ENCODE results near the gene SLC35A4.

Gene SLC35A4

DNA sequence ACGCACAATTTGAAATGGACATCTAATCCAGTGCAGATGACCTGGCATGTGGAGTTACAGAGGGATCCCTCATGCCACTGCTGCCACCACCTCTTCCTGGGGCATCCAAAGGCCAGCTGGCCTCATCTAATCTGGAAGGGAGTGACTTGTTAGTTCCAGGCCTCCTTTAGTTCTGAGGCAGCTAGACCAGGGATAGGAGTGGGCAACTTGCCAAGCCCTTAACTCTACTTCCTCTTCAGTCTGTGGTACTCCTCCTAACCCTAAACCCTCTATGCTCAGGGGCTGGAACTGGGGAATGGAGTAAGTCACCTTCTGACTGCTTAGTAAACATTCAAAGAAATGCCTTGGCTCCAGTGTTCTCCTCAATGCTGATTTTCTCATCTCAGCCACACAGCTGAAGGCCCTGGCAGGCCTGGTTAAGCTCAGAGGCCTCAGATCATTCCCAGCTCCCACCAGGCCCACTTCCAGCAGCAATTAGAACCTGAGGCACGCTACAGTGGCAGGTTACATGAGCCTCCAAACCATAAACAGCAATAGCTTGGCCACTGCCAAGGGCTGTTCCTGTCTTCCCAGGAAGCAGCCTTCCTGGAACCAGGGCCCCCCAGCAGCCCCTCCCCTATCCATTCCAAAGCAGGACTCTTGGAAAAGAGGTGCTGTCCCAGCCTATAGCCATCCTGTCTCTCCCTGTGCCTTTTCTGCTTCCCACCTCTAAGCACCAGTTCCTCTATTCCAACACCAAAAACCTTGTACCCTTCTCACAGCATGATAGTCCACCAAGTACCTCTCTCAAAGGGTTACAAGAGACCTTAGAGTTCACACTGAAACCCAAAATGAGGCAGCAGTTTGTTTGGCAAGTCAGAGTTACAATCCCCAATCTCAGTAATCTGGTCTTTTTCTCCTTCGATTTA is 15.1 kb upstream of the SLC35A4 start:
- Histone ChIP-seq H3K9me3 (ENCODE audit: insufficient read depth, low read length) (no peaks in the 10 kb centered on the region), H3K36me3 (ENCODE audit: low read length) (0 out of 2 replicates have a peak, but pooled peaks cover 3% of the 10 kb centered on the region), H3K9ac (ENCODE audit: low read length) (no peak overlapping the region), H3K4me3 (ENCODE audit: insufficient read depth, low read length, poor library complexity, severe bottlenecking) (no peak overlapping the region), H3K27me3 (ENCODE audit: low read length) (no peaks in the 10 kb centered on the region), H3K27ac (ENCODE audit: low read depth, low read length) (no peak overlapping the region), H2AFZ (ENCODE audit: low read depth, low read length, severe bottlenecking) (no peak overlapping the region), H3K4me2 (ENCODE audit: low read depth, low read length, poor library complexity, severe bottlenecking) (no peak overlapping the region), H3K79me2 (ENCODE audit: insufficient read depth, low read length) (peaks cover 19% of the 10 kb centered on the region), H3K9me2 (replicated peaks; ENCODE audit: insufficient read depth, low read length) (no peaks in the 10 kb centered on the region), H3F3A (ENCODE audit: insufficient read depth) (peaks cover 11% of the 10 kb centered on the region; the same call in 1 of the 2 replicates), H4K20me1 (ENCODE audit: low read depth, low read length) (no peaks in the 10 kb centered on the region)
- no peak for TF ChIP-seq EZH2phosphoT487 (conservative IDR thresholded peaks at IDR 0.05; ENCODE audit: low read length)
- TF ChIP-seq, protein P1, sequence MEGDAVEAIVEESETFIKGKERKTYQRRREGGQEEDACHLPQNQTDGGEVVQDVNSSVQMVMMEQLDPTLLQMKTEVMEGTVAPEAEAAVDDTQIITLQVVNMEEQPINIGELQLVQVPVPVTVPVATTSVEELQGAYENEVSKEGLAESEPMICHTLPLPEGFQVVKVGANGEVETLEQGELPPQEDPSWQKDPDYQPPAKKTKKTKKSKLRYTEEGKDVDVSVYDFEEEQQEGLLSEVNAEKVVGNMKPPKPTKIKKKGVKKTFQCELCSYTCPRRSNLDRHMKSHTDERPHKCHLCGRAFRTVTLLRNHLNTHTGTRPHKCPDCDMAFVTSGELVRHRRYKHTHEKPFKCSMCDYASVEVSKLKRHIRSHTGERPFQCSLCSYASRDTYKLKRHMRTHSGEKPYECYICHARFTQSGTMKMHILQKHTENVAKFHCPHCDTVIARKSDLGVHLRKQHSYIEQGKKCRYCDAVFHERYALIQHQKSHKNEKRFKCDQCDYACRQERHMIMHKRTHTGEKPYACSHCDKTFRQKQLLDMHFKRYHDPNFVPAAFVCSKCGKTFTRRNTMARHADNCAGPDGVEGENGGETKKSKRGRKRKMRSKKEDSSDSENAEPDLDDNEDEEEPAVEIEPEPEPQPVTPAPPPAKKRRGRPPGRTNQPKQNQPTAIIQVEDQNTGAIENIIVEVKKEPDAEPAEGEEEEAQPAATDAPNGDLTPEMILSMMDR (IDR thresholded peaks at IDR 0.05; ENCODE audit: insufficient read depth, low read length, poor library complexity, severe bottlenecking) = no peak

DNA sequence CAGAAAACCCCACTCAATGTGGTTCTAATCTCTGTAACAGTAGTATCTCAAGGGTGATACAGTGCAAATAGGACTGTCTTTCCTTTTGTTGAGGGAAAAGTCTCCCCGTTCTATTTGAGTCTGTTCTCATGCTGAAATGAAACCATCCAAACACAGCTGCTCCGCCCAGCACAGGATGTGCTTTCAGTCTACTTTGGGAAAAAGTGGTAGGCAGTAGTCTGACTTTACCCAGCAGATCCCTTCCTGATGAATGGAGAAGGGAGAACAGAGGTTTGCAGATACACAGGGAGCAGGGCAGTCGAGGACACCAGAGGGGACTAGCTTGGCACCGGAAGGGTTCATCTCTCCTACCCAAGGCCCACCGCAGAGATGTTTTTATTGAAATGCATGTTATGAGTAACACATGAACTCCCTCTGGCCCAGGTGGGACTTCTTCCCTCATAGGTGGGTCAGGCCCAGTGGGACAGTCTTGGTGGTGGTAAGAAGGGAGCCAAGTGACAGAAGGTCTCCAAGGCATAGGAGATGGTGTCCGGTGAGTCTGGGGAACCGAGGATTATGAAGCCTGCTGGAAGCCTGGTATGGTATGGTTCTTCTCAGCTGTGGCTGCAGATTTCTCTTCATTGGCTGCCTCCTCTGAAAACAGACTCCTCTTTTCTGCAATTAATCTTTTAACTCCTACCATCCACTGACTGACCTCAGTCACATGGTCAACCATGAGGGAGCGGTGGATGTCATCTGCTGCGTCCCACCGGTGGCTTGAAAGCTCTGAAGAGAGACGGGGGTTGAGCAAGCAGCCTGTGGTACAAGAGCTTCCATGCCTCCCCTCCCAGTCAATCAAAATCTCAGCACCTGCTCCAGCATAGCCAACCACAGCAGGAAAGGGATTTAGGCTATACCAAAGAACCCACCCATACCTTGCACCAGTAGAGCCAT is 14.2 kb upstream of the SLC35A4 start:
- Histone ChIP-seq H3K9me3 (ENCODE audit: insufficient read depth, low read length) (no peaks in the 10 kb centered on the region), H3K9me2 (replicated peaks; ENCODE audit: insufficient read depth, low read length) (no peaks in the 10 kb centered on the region), H2AFZ (ENCODE audit: low read depth, low read length, severe bottlenecking) (no peak overlapping the region), H3K36me3 (ENCODE audit: low read length) (0 out of 2 replicates have a peak, but pooled peaks cover 3% of the 10 kb centered on the region), H3K9ac (ENCODE audit: low read length) (no peak overlapping the region), H4K20me1 (ENCODE audit: low read depth, low read length) (no peaks in the 10 kb centered on the region), H3K4me2 (ENCODE audit: low read depth, low read length, poor library complexity, severe bottlenecking) (no peak overlapping the region), H3K4me3 (ENCODE audit: insufficient read depth, low read length, poor library complexity, severe bottlenecking) (no peak overlapping the region), H3F3A (ENCODE audit: insufficient read depth) (peaks cover 11% of the 10 kb centered on the region; the same call in 1 of the 2 replicates), H3K79me2 (ENCODE audit: insufficient read depth, low read length) (peaks cover 28% of the 10 kb centered on the region), H3K27me3 (ENCODE audit: low read length) (no peaks in the 10 kb centered on the region), H3K27ac (ENCODE audit: low read depth, low read length) (no peak overlapping the region)
- TF ChIP-seq EZH2phosphoT487 (conservative IDR thresholded peaks at IDR 0.05; ENCODE audit: low read length) = no peak
- TF ChIP-seq, protein P1 (IDR thresholded peaks at IDR 0.05; ENCODE audit: insufficient read depth, low read length, poor library complexity, severe bottlenecking) = no peak

DNA sequence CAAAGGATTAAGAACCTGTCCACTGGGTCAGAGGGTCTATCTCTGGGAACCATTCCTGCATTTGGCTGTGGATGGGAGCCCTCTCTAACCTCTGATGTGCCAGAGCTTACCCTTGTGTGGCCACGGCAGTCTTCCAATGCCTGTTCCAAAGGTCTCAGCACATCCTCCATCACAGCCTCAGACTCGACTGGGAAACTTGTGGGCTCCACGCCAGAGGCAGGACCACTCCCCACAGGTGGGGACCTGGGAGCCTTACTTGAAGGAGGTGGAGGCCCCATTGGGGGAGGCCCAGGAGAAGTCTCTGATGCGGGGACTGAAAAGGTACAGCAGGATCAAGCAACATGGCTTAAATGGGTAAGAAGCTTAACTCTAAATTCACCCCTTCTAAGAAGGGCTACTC is 12.8 kb upstream of the SLC35A4 start:
- Histone ChIP-seq H2AFZ (ENCODE audit: low read depth, low read length, severe bottlenecking) (no peak overlapping the region), H3K79me2 (ENCODE audit: insufficient read depth, low read length) (peaks cover 43% of the 10 kb centered on the region), H3K36me3 (ENCODE audit: low read length) (0 out of 2 replicates have a peak, but pooled peaks cover 3% of the 10 kb centered on the region), H3K9me2 (replicated peaks; ENCODE audit: insufficient read depth, low read length) (no peaks in the 10 kb centered on the region), H3K9ac (ENCODE audit: low read length) (no peak overlapping the region), H3K4me2 (ENCODE audit: low read depth, low read length, poor library complexity, severe bottlenecking) (no peak overlapping the region), H3F3A (ENCODE audit: insufficient read depth) (peaks cover 5% of the 10 kb centered on the region; the same call in 1 of the 2 replicates), H3K4me3 (ENCODE audit: insufficient read depth, low read length, poor library complexity, severe bottlenecking) (no peak overlapping the region), H3K27ac (ENCODE audit: low read depth, low read length) (no peak overlapping the region), H4K20me1 (ENCODE audit: low read depth, low read length) (no peaks in the 10 kb centered on the region), H3K9me3 (ENCODE audit: insufficient read depth, low read length) (no peaks in the 10 kb centered on the region), H3K27me3 (ENCODE audit: low read length) (no peaks in the 10 kb centered on the region)
- TF ChIP-seq, protein P1 (IDR thresholded peaks at IDR 0.05; ENCODE audit: insufficient read depth, low read length, poor library complexity, severe bottlenecking) = no peak
- TF ChIP-seq EZH2phosphoT487 (conservative IDR thresholded peaks at IDR 0.05; ENCODE audit: low read length) = no peak
